Esophagus muscularis mucosa (tissue), 4 donors: ENCODE results near the gene MAGEA8.
"Not testable (repeated sequence)": the region's sequence is repeated elsewhere in the genome, so short reads cannot be mapped to it uniquely, and the experiment has no call there.

Experiments
- EP300 ChIP-seq: sonication (generic); formaldehyde crosslinking; IDR thresholded peaks from one replicate; pipeline ENCODE4 v1.6.1; 2017; ENCODE audit warnings: antibody characterized with exemption
- POLR2A ChIP-seq: fragments of 450-650 bp; IDR thresholded peaks from one replicate; pipeline ENCODE4 v1.6.1; 2017; ENCODE audit warnings: antibody characterized with exemption, moderate library complexity, mild to moderate bottlenecking, low read depth
- POLR2AphosphoS5 ChIP-seq, 2 donors: sonication (generic); formaldehyde crosslinking; IDR thresholded peaks; one replicate each; pipeline ENCODE4 v1.6.1; 2017; ENCODE audit warnings: antibody characterized with exemption in 2 of 2
- TF ChIP-seq, protein P1 (sequence below), 3 experiments: fragments of 200-600 bp in 2 of 3; fragments of 450-650 bp in 1 of 3; sonication (generic) in 2 of 3; IDR thresholded peaks; one replicate each; pipeline ENCODE4 v1.5.1; 2017 to 2019; ENCODE audit warnings: antibody characterized with exemption in 3 of 3, mild to moderate bottlenecking in 2 of 3, moderate library complexity in 1 of 3

DNA sequence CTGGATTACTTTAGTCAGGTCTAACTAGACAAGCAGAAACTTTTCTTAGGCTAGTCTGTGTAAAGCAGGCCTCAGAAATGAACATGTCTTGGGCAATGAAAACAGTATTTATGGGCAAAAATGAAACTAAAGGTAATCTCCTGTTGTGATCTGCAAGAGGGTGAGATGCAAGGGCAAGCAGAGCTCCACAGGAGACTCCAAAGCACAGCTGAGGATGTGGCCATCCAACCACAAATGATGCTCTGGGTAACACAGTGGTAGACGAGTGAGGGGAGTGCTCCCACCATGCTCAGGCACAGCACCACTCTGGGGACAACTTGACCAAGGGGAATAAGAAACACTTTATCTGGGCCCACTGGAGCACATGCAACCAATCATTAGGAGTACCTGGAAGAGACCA is 47.7 kb downstream of the MAGEA8 start:
- TF ChIP-seq, protein P1, sequence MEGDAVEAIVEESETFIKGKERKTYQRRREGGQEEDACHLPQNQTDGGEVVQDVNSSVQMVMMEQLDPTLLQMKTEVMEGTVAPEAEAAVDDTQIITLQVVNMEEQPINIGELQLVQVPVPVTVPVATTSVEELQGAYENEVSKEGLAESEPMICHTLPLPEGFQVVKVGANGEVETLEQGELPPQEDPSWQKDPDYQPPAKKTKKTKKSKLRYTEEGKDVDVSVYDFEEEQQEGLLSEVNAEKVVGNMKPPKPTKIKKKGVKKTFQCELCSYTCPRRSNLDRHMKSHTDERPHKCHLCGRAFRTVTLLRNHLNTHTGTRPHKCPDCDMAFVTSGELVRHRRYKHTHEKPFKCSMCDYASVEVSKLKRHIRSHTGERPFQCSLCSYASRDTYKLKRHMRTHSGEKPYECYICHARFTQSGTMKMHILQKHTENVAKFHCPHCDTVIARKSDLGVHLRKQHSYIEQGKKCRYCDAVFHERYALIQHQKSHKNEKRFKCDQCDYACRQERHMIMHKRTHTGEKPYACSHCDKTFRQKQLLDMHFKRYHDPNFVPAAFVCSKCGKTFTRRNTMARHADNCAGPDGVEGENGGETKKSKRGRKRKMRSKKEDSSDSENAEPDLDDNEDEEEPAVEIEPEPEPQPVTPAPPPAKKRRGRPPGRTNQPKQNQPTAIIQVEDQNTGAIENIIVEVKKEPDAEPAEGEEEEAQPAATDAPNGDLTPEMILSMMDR (IDR thresholded peaks at IDR 0.05) = not testable (repeated sequence)
- not testable (repeated sequence) for TF ChIP-seq POLR2A; POLR2AphosphoS5 (IDR thresholded peaks at IDR 0.05); EP300
